Stimulated activated CD4-positive, alpha-beta T cell treated with anti-CD3 and anti-CD28 coated beads, Interleukin-1b, Interleukin-23, amount 100 ng/mL, for 24 hours (primary cell): Measurements from ENCODE around the gene SETD1B.
A peak's percentile ranks its signal among the peaks of the same experiment; 100 is the strongest.
"Not testable (repeated sequence)": the region's sequence is repeated elsewhere in the genome, so short reads cannot be mapped to it uniquely, and the experiment has no call there.

Experiments used
- DNase-seq, 4 experiments: peaks; one replicate each; pipeline ENCODE4 v3.0.0-alpha.2; 2020; ENCODE audit warnings: low read depth in 4 of 4, low spot score in 1 of 4

The SETD1B gene

DNA sequence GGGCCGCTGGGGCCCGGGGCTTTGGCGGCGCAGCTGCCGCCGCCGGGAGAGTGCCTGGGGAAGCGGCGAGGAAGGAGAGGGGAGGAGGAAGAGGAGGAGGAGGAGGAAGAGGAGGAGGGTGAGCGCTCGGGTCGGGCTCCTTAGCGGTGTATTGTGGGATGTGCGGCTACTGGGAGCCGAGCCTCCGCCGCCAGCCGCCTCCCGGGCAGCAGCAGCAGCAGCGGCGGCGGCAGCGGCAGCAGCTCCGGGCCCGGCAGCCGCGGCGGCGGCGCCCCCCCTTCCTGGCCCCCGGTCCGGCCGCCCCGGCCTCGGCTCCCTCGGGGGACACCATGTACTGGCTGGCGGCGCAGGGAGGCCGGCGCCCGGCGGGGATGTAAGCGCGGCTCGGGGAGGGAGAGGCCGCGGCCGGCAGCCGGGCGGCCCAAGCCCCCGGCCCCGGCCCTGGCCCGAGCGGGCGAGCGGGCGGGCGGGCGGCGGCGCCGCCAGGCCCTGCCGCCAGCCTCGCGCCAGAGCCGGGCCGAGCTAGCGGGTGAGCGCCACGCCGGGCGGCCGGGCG is at the start of gene SETD1B:
Gene SETD1B, plus strand, starts transcription at position 149 of the 556 bp plus-strand sequence. CDS start 729 bp downstream, outside the sequence.
- no peak for DNase-seq

GRCh38 chr12:121754836-121755235 is 49.0 kb upstream of the SETD1B start:
- DNase-seq: no peak

- no peak for DNase-seq
Observed at GRCh38 chr12:121755591-121755990, 48.2 kb upstream of the SETD1B start.

DNA sequence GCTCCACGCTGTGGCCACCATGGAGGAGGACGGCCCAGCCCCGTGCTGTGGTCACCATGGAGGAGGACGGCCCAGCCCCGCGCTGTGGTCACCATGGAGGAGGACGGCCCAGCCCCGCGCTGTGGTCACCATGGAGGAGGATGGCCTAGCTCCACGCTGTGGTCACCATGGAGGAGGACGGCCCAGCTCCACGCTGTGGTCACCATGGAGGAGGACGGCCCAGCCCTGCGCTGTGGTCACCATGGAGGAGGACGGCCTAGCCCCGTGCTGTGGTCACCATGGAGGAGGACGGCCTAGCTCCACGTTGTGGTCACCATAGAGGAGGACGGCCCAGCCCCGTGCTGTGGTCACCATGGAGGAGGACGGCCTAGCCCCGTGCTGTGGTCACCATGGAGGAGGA is 45.3 kb upstream of the SETD1B start:
- DNase-seq: not testable (repeated sequence)

DNA sequence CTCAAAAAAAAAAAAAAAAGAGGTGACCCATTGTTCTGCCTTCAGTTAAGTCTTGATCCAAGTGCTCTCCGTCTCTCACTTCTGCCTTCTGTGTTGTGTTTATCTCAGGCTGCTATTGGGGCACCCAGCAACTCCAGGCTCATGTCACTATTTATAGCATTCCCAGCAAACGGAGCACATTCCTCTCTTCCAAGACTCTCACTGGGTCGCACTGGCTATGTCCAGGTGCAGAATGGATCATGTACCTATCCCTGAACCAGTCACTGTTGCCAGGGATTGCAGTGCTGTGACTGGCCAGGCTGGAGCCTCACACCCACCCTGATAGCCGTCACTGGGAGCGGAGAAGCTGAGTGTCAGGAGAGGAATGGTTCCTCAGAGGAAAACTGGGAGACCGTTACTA is 41.5 kb upstream of the SETD1B start:
- no peak for DNase-seq

DNA sequence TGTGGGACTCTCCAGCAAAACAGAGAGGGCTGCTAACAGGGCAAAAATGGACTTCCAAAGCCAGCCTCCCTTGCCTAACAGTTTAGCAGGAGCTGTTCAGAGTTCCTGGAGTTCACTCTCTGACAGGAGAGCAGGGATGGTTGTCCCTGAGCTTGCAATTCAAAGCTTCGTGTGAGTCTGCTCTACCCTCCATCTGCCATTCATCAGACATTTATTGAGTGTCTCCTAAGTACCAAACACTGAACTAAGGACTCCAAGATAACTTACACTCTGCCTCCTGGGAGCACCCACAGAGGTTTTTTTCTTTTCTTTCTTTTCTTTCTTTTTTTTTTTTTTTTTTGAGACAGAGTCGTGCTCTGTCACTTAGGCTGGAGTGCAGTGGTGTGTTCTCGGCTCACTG is 39.0 kb upstream of the SETD1B start:
- DNase-seq: no peak

GRCh38 chr12:121765573-121765972 is 38.2 kb upstream of the SETD1B start:
- DNase-seq: no peak

DNA sequence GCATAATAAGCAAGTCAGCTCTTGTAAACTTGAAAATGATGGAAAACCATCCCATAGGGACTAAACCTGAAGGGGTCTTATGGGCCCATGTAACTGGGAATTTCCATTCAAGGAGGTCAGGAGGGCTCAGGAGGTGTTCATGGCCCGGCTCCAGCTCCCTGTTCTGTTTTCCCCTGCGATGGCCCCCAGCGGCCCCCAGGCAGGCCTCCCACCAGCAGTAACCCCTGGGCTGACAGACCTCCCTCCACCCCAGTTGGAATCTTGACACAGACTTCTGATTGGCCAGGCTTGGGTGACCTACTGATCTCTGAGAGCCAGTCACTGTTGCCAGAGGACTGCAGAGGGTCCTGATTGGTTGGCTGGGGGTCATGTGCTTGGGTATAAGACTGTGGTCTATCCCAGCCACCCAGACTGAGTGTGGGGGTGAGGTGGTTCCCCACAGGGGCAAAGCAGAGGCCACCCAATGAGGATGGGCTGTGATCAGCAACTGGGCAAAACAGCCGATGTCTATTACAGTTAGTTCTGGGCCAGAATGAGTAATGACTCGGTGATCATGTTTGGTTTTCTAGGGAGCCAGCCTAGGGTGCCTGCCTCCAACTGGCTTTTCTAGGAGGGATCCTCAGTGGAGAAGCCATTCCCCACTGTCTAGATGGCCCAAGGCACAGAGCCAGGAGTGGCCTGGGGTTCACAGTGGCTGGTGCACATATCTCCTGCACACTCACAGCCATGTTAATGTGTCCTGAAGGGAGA is 37.3 kb upstream of the SETD1B start:
- no peak for DNase-seq

DNA sequence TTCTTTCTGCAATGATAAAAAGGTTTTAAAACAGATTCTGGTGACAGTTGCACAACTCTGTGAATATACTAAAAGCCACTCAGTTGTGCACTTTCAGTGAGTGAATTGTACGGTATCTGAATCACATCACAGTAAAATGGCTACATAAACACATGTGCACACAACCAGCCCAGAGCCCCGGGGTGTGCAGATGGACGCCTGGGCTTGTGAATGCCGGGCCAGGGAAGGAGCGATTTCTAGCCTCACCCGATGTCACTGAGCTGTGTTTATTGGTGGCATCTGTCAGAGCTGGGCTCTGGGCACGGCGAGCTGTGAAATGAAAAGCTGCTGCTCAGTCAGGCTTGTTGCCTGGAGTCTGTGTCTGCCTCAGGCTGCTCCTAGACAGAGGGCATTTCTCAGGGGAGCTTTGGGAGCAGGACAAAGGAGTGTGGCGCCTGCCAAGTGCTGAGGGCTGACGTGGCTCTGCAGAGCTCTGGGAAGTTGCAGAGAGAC is 36.2 kb upstream of the SETD1B start:
- no peak for DNase-seq

DNA sequence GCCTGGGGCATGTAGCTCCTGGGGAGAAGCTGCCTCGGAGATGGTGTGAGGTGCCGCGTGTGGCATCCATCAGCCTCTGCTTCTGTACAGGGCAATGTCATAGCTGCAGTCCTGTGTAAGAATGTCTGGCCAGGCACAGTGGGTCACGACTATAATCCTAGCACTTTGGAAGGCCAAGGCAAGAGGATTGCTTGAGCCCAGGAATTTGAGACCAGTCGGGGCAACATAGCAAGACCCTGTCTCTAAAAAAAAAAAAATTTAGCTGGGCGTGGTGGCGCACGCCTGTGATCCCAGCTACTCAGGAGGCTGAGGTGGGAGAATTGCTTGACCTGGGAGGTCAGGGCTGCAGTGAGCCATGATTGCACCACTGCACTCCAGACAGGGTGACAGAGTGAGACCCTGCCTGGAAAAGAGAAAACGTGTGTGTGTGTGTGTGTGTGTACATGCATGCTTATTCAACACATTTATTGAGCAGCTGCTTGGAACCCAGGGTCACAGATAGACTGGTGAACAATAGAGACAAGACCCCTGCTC is 34.4 kb upstream of the SETD1B start:
- DNase-seq: no peak

DNA sequence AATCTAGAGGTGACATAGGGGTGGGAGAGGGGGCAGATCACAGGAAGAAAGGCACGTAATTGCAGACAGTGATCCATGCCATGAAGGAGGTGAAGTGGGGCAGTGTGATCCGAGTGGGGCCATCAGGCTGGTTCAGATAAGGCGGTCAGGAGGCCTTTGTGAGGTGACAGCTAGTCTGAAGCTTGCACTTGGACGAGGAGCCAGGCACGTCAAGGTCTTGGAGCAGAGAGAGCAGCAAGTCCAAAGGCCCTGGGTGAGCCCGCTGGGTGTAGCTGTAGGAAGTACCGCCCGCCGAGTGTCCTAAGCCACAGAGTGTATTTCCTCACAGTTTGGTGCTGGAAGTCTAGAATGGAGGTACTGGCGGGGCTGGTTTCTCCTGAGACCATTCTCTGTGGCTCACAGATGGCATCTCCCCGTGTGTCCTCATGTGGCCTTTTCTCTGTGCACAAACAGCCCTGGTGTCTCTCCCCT is 33.9 kb upstream of the SETD1B start:
- no peak for DNase-seq

GRCh38 chr12:121770388-121770787 is 33.4 kb upstream of the SETD1B start:
- DNase-seq: no peak

- no peak for DNase-seq
Observed at GRCh38 chr12:121770813-121771625, 32.8 kb upstream of the SETD1B start.

GRCh38 chr12:121773011-121773777 is 30.6 kb upstream of the SETD1B start:
- peak in 2 of 4 experiments; percentile 63 to 74 for DNase-seq

DNA sequence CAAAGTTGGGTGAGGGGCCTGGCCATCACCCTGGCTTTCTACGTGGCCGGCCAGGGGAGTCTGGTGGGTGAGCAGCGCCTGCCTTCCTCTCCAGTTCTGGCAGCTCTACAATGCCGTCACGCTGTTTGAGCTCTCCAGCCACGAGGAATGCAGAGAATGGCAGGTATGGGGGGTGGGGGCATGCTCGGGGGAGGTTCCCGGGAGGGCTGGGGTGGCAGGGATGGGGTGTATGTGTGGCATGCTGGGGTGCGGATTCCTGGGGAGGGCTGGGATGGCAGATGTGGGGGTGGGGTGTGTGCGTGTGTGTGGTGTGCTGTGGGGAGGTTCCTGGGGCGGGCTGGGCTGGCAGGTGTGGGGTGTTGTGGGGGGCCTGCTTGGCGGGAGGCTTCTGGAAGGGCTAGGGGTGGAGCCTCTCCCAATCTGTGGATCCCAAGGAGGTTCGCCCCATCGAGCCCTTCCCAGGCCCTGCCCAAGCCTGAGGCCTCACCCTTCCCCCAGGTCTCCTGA is 28.8 kb upstream of the SETD1B start:
- DNase-seq: no peak

GRCh38 chr12:121775501-121775900 is 28.3 kb upstream of the SETD1B start:
- DNase-seq: no peak

DNA sequence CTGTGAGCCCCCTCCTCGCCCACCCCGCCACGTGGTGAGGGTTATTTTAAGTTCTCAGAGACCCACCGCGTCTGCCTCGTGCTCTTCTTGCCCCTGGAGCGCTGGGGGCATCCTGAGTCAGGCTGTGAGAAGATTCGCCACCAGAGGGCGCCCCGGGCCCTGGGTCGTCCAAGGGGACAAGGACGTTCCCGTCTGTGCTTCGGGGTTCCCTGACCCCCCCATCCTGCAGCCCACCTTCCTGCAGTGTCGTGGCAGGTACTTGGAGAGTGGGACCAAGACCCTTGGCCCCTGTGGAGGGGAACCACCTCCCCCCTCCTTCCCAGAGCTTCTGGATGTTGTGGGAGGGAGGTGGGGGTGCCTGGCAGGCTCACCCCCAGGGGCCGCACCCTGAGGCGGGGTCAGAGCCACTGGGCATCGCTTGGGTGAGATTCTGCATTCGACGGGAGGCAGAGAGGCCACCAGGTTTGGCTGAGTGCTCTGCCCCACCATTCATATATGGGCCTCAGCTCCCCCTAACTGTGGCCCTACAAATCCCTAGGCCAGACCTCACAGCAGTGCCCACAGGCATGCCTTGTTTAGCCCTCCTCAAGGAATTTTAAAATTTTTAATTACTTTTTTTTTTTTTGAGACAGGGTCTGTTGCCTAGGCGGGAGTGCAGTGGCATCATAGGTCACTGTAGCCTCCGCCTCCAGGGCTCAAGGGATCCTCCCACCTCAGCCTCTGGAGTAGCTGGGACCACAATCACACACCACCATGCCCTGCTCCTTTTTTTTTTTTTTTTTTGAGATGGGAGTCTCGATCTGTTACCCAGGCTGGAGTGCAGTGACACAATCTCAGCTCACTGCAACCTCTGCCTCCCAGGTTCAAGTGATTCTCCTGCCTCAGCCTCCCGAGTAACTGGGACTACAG is 27.4 kb upstream of the SETD1B start:
- DNase-seq: peak; percentile 86 to 93 (median 90)

DNA sequence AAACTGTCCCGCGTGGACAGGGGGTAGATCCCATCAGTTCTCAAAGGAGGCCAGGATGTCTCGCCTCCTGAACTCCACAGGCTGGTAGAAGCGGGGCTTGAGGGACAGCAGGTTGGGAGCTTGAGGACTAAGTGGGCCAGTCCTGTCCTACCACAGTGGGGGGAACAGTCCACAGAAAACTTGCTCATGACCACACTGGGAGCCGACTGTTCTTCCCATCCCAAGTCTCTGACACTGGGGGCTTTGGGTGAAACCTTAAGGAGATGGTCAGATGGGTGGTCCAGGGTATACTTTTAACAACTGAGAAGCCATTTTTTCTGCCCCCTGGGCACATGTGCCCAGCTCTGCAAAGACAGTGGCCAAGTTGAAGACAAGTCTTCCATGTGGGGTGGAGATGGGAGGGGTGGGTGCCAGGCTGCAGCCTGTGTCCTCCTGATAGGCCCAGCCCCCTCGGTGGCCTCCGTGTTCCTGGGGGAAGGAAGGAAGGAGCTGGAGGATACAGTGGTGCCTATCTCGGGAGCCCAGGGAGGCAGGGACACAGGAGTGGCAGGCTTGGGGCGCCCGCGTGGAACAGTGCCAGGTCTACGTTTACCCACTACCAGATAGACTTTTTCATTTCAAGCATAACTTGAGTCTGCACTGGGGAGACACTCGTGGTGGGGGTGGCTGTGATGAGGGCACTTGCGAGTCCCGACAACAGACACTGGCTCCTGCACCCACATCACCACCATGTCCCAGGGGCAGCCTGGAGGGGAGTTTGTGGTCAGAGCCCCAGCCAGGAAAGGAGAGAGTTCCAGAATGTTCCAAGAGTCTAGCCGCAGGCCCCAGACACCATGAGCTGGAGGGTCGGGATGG is 25.0 kb upstream of the SETD1B start:
- DNase-seq: no peak
